ENCODE data around the gene PTGFRN.
"Not testable (repeated sequence)": the region's sequence is repeated elsewhere in the genome, so short reads cannot be mapped to it uniquely, and the experiment has no call there.

PTGFRN gene

GRCh38 chr1:116909512-116910378 is at the start of gene PTGFRN:
PTGFRN (plus strand) TSS chr1:116909916; CDS start chr1:116910204, 288 bp downstream.
- DNase-seq, result no peak

- DNase-seq, result not testable (repeated sequence)
These were observed 49.5 kb upstream of the PTGFRN start for GRCh38 chr1:116860167-116860566.

DNA sequence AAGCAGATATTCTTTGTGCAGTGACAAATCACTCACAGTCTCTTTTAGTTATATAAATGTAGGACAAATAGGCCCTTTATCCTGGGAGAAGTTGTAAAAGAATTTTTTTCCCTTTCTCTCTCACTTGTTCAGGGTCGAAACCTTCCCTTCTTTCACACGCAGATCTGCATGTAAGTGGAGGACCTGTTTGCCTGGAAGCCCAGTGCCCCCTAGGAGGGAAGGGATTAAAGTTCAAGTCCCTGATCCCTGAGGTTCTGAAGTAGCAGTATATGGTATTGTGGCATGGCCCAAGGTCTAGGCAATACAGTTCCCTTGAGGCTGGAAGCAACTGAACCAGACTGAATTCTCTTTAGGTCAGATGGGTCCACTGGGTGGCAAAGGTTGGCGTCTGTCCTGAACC is 48.6 kb upstream of the PTGFRN start:
- DNase-seq, result no peak

DNA sequence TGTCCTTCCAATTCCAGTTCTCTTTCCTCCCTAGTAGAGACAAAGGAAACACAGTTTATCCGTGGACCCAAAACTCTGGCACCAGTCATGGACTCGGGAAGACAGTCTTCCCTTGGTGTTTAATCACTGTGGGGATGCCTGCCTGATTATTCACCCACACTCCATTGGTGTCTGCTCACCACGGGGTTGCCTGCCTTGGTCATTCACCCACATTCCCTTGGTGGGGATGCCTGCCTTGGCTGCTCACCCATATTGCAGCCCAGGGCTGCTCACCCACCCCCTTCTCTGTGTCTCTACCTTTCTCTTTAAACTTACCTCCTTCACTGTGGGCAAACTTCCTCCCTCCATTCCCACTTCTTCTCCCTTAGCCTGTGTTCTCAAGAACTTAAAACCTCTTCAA is 46.7 kb upstream of the PTGFRN start:
- DNase-seq, result not testable (repeated sequence)

- not testable (repeated sequence) for DNase-seq
These were observed 43.2 kb upstream of the PTGFRN start for GRCh38 chr1:116866478-116866877.

DNA sequence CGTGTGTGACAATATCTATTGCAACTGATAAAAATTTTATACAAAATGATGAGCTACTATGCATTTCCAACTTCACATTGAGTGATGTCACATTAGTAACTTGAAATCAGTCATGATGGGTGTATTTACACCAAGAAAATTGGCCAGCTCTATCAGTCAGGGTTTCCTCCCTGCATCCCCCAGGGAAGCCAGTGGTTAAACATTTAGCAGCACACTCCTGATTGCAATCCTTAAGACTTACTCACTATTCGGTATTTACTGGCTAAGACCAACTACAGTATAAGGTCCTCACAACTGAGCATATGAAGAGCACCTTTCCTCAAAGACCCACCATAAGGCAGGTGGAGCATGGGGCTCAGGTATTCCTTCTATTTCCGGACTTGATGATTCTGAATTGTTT is 41.3 kb upstream of the PTGFRN start:
- DNase-seq, result no peak

GRCh38 chr1:116869611-116870010 is 40.1 kb upstream of the PTGFRN start:
- DNase-seq, result no peak

DNA sequence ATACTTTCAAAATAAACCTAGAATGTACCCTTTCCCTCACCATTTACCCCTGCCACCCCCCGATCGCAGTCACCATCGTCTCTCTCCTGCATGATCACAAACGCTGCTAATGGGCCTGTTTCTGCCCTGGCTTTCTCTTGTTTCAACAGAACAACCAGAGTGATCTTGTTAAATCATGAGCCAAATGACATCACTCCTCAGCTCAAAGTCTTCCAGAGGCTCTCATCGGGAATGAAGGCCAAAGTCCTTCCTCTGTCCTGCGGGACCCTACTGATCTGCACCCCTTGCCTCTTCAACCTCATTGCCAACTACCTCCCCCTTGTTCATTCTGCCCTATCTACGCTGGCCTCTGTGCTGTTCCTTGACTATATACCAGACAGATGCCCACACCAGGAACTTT is 39.4 kb upstream of the PTGFRN start:
- no peak for DNase-seq

DNA sequence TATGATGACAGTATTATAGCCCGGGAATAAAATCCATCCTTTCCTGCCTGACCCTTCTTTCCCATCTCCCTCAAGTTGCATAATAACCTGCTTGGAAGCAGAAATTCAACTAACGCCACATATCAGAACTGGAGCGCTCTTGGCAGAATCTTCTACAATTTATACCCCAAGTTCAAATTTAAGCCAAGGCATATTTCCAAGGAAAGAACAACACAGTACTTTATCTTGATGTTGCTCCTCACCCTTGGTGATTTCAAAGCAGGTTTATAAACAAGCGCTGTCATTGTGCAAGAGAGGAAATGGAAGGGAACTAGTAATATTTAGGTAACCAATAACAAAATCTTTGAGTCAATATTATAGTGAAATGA is 38.0 kb upstream of the PTGFRN start:
- no peak for DNase-seq

GRCh38 chr1:116873680-116874271 is 35.9 kb upstream of the PTGFRN start:
- no peak for DNase-seq

DNA sequence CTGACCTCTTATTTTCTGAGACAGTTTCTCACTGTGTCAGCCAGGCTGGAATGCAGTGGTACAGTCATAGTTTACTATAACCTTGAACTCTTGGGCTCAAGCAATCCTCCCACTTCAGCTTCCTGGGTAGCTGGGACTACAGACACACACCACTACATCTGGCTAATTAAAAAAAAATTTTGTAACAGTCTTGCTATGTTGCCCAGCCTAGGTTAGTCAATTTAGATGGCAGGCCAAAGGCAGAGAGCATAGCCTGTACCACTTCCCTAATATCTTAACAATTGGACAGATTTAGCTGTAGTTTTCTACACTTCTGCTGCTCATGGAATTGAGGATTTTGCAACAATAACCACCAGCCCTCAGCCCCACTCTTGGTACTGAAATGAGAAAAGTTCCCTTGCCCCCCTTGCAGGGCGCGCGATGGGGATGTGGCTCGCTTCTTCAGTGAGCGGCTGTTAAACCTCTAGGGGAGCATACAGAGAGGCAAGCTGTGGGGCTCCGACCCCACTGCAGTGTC is 34.9 kb upstream of the PTGFRN start:
- DNase-seq, result no peak

GRCh38 chr1:116875391-116875790 is 34.3 kb upstream of the PTGFRN start:
- no peak for DNase-seq

GRCh38 chr1:116875946-116876345 is 33.8 kb upstream of the PTGFRN start:
- DNase-seq, result not testable (repeated sequence)

DNA sequence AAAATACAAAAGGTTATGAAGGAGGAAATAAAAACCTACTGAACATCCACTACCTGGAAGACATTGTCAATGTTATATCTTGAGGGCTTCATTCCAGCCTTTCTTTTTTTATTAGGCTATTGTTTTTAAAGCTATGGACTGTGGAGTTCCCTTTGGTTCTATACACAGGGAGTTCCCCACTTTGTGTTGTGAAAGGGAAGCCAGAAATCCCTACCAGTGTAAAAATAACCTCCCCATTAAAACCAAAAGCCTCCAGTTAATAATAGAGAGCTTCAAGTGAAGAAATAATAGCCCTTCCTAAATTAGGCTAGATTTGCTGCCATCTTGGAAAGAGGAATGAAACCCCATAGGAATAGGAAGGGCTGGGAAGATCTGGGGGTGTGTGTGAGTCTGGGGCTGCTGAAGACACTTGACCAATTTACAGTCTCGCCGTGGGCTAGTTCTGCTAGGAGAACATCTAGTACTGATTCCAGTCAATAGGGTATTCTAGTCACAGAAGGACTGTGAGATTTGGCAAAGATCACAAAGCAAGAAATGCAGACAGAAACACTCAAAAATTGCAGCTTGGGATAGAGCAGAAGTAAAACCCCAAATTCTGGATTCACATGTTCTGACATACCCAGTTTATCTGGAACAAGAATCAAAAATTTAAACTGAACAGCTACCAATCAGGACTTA is 32.4 kb upstream of the PTGFRN start:
- no peak for DNase-seq

- DNase-seq, result peak; percentile 43
These were observed 30.8 kb upstream of the PTGFRN start for GRCh38 chr1:116878804-116879477.

- DNase-seq, result no peak
These were observed 30.1 kb upstream of the PTGFRN start for GRCh38 chr1:116879478-116880133.

DNA sequence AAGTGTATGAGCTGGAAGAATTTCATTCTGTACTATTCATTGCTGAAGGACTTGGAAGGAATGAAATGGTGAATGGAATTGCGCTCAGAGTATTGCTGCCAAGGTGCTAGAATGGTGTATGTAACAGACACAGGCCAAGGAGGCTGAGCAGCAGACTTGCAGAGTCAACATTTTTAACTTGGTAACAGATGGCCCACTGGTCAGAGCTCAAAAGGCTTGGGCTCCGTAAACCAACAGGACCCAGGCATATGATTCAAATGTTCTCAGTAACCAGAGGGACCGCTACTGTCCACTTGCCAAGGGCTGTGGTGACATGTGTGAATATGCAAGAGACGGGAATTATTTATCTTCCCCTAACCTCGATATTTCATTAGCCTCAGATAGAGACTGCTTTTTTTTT is 28.8 kb upstream of the PTGFRN start:
- DNase-seq, result no peak

DNA sequence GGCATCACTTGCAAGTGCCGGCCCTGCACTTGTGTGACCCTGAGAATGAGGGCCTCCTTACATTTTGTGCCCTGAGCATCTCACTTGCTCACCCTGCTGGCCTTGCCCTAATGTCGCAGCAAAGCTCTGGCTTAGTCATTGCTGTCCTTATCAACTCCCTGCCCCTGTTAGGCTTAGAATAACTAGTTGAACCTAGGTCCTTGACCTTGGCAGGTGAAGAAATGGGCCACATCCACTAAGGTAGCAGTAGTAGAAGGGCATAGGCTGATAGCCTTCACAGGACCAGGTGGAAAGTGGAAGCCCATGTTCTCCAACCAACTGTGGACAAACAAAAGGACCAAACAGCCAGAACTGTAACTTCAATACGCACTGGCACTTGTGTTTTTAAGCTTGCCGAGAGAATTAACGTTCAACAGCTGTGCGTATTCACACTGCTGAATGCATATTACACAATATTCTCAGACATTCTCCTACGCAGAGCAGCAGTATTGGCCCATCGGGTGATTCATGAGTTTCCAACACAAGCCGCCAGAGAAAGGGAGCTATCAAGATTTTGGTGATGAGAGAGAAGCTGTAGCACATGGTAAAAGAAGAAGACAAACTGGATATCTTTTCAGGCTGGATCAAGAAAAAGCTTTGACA is 27.7 kb upstream of the PTGFRN start:
- DNase-seq, result no peak

- no peak for DNase-seq
These were observed 26.9 kb upstream of the PTGFRN start for GRCh38 chr1:116882866-116883265.

DNA sequence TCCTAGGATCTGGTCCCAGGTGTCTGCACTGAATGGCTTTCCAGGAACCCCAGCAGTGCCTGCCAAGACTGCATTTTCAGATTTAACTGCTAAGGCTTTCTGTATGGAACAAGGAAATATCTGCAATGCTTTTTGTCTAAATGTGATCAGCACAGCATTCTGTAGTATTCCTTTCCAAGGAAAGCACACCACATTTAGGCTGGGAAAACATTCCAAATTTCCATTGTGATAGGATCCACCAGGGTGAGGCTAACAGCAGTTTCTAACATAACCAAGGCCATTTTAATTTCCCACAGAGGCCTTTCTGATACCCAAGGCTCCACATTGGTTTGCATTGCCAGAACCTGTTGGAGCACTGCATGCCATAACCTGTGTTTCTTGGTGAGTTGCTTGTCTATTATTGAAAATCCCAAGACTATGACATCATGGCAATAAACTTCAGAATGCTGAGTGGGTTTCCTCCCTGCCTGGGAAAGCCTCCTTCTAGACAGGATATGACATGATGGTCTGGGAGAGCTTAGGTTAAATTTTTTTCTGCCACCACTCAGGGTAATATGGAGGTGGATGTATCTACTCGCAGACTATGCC is 23.3 kb upstream of the PTGFRN start:
- DNase-seq, result no peak

DNA sequence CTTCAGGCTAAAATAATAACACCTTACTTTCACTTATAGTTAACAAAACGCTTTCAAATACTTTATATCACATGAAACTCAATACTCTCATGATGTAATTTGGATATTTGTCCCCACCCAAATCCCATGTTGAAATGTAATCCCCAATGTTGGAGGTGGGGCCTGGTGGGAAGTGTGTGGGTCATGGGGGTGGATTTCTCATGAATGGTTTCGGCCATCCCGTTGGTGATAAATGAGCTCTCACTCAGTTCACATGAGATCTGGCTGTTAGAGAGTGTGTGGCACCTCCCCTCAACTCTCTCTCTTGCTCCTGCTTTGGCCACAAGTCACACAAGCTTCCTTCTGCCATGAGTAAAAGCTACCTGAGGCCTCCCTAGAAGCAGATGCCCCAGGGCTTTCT is 22.5 kb upstream of the PTGFRN start:
- no peak for DNase-seq

DNA sequence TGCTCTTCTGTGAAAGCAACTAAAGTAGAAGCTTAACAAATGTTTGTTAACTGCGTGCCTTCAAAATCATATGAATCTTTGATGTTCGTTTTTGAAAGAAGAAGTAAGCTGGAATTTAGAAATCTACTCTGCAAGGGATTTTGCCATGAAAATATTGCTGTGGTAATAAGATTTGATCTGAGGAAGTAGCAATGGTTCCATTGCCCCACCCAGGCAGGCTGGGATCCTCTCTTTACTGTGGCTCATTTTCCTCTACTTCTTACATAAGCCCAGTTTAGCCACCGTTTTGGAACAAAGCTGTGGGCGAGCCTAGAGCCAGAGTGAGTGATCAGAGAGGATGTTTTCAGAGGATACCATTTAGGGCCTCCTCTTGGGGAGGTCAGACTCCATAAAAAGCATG is 20.3 kb upstream of the PTGFRN start:
- DNase-seq, result no peak
